GM11168 (cell line): ENCODE data around the gene SEMA5A.

Source experiments
- in situ Hi-C: fragments of 300-500 bp; cut with MboI; formaldehyde crosslinking; loops from one replicate; pipeline ENCODE4 v1.12.0; 2022; ENCODE audit warnings: low sequenced_read_pairs; ENCODE audit not compliant: unreplicated experiment

SEMA5A gene

DNA sequence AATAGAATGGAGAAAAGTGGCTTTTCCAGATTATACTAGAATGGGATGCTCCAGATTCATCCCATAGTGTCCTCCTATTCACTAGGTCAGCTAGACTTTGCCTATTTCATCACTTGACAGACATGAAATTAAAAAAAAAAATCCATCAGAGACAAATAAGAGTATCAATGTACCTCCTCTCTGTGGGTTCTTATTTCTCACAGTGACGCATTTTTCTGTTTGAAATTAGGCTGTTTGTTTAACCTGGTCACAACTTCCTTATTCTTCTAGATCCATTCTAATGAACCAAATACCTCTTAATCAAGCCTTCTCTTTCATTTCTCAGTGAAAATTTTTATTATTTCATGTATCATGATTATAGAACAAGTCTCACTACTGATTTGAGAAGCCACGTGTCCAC lies 305.4 kb downstream of the SEMA5A start:
- in situ Hi-C loops = no loop called here

DNA sequence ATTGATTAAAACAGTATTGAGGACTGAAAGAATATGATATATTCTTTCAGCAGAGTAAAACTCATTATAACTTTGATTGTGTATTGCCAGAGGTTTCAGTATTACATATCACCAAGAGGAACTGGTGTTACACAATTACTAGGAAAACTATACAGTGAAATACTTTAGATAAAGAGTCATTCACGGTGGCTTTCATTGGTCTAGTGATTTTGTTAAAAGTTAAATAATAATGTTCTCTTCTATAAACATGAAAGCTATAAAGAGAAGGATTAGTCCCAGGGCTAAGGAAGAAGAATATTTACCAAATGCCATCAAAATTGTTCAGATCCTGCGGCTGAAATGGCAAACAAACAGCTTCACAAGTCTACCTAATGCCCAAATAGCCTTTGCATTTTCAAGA lies 306.2 kb downstream of the SEMA5A start:
- in situ Hi-C loops = no loop called here

DNA sequence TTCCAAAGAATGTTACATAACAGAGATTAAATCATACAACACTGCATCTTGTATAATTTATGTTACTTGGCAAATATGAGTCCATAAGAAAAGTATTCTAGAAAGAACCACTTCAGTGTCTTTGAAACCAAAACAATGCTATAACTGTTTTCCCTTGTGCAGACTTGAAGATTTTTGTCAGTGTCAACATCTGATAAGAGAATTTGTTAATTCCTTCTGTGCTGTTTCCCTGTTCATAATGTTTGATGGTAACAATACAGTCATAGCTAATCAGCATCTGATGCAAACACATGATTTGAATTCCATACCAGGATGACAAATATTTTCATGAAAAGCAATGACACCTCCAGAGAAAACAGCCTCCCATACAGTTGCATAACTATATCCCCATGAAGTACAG lies 306.8 kb downstream of the SEMA5A start:
- in situ Hi-C loops = no loop called here

DNA sequence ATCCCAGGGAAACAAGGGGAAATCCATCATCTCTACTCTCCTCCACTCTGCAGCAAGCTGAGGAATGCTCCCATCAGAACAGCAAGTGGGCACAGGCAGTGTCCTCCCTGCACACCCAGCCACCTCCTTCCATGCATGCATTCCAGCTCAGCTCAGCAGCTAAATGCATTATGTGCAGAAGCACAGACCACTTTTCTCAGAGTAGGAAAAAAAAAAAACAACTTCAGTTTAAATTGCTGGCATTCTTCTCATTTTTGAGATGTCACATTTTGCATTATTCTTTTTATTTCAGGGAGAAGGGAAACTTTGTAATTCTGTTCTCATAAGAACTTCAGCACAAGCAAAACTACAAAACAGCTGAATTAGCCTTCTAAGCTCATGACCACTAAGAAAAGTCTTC lies 312.2 kb downstream of the SEMA5A start:
- in situ Hi-C loops = no loop called here

DNA sequence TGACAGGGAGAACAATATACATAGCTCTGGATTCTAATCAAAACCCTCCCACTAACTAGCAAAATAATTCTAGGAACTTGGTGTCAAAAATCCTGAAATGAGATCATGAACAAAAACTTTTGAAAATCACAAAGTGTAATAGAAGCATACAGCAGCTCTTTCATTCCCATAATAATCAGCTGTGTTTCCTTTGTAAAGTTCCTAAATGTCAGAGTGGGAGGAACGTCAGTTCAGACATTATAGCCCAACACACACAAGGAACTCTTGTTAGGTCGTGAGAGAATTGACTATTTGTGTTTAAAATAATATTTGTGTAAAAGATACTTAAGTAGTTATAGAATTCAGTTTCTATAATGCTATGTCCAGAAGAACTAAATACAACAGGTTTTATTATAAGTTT lies 312.8 kb downstream of the SEMA5A start:
- in situ Hi-C loops = no loop called here

DNA sequence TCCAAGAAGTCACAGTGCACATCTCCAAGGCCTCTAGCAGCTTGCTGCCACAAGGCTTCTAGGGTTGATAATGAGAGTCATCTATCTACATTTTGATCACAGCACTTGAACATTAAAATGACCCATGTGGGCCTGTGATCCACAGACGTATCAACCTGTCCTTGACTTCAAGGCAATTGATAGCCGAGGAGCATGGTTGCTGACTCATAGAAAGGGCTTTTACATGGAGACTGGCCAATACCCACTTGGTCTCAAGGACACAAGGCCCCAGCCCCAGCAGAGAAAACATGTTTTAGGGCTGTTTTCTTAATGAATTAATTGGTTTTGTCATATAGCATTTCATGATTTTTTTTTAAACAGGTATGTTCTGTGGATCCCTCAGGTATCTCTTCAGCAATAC lies 314.0 kb downstream of the SEMA5A start:
- in situ Hi-C loops = no loop called here

DNA sequence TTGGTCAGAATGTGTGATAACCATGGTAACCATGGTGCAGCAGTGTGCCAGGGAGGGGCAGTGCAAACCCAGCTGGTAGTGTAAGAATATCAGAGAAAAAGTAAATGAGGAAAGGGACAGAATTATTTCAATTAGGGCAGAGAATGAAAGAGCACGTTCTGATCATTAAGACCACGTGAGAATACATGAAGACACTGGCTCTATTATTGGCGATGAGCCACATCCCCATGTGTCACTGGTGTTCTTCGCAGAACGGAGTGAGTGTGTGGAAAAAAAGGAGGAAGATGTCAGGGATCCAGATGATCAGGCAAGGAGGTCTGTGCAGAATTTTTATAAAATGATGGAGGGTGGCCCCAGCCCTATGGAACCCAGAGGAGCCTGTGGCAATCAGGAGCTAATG lies 315.5 kb downstream of the SEMA5A start:
- in situ Hi-C loops = no loop called here

DNA sequence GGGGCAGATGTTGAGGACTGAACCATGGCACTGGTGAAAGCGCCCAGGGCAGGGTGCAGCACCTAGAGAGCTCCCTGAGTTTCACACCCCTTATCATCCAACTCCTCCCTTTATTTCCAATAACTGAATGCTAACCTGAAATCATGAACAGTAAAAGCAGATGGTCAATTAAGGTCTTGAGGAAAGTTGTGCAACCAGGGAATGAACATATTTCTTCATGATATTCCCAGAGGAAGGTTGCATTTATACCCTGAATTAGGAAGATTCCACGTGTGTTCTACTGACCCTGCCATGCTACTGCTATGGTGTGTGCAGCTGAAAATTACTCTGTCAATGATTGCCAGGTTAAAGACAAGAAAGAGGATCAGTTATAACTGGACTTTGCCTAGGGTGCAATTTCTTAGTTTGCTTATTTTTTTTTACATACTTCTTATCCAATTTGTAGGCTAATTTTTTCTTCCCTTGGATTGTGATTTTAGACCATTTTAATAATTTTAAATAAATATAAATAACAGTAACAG lies 319.8 kb downstream of the SEMA5A start:
- in situ Hi-C loops = no loop called here

DNA sequence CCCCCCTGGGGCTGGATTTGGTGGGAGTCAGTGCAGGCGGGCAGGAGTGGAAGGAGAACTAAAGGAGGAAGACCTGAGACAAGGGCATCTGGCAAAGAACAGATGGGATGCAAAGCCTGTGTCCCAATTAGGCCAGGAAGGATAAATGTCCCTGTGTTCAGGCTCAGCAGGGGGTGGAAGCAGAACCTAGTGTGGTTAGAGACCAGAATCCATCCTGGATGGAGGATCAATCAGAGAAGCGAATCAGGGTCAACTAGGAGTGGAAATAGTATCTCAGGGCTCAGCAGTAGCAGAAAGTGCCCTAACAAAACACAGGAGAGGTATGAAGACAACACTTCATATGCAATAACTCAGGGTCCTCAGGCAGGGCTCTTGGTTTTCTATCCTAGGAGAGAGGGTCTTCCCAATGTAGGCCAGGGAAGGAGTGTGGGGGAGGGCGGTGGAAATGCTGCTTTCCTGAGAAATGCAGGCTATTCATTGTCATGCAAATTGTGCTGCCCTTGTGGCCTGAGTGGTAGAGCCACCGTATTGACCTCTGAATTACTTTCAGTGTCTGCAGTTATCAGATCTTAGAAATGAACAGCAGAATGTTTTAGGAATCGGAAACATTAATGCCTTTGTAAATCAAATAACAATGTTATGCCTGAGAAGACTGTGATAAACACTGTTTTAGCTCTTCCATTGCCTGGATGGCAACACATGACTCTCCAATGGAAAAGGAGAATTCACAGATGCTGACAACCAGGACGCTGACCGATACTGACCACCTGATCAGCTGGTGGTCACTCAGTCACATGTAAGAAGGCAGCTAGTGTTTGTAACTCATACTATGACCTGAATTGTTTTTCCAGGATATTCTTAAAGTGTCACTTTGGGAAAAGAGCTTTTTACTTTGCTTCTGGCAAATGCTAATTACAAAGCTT lies 323.6 kb downstream of the SEMA5A start:
- in situ Hi-C loops = loop anchor here (25.0 kb wide), 1 partner anchor 1285 kb away; no protein-coding TSS in a partner anchor

DNA sequence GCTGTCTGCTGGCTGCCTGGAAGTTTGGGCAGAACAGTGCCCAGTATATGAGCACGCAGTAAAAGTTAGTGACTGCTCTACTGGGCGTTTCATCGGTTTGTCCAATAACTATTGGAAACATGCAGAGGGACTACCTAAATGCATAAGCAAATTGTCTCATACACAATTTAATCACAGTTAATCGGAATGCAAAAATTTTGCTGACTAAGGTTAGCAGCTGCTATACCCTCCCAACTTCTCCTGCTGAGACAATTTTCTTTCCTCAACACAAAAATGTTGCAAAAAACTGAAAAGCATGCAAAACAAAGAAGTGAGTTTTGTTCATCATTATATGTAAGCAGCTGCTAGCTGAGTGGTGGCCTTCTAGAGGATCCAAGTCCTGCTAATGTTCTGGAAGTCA lies 327.5 kb downstream of the SEMA5A start:
- in situ Hi-C loops = loop anchor here (25.0 kb wide), 1 partner anchor 1281 kb away; no protein-coding TSS in a partner anchor

DNA sequence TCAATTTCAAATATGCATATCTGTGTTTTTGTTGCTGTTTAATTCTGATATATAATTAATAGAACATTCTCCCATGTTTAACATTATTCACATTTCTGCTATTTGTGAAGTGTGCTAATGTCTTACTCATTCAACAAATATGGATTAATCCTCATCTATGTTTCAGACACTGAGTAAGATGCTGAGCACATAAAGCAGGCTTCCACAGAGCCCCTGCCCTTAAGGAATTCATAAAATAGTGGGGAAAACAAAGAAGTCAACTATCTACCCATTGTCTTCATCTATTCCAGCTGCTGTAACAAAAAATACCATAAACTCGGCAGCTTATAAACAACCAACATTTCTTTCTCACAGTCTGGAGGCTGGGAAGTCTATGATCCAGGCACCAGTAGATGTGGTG lies 333.3 kb downstream of the SEMA5A start:
- in situ Hi-C loops = loop anchor here (25.0 kb wide), 1 partner anchor 1275 kb away; no protein-coding TSS in a partner anchor

DNA sequence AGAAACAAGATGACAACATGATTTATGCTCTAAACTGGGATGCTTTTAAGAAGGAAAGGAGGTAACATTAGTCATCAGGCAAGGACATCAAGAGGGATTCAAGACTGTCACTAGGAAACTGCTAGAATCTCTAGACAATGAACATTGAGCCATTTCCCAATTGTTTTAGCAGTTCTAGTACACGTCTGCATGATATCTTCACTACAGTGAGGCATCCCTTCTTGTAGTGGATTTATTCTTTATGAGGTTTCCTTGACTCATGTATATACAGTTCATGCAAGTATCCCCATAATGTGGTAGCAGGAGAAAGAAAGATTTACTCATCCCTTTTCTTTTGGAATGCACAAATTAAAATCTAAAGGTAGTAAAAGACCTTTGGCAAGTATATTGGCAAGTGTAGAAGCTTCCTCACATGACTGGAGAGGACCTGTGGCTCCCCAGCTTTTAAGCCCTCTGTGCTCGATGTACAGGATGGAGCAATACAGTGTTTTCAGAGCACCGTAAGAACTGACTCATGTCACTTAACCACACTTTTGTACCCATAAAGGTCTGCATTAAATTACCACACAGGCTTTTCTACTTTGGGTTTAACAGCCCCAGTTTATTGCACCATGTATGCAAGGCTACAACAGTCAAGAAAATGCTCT lies 335.9 kb downstream of the SEMA5A start:
- in situ Hi-C loops = loop anchor here (25.0 kb wide), 1 partner anchor 1273 kb away; no protein-coding TSS in a partner anchor

DNA sequence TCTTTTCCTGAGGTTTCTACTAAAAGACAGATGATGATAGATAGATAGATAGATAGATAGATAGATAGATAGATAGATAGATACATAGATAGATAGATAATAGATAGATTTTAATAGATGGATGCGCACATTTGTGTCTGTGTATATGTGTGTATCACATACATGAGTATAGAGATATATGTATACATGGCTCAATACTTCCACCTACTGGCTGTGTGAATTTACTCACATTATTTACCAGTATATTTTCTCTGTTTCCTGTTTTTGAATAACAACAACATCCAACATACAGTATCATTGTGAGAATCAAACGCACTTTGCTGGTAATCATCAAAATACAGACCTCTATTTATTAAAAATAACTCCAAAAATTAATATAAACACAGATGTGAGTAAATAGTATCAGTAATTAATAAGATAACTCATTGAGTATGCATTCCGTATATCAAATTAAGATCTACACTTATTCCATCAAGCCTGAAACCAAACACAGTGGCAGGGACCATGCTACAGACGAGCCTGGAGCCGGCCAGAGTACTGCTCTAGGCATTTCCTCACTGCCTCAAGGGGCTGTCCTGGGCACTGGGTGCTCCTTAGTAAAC lies 338.0 kb downstream of the SEMA5A start:
- in situ Hi-C loops = loop anchor here (25.0 kb wide), 1 partner anchor 1271 kb away; no protein-coding TSS in a partner anchor

DNA sequence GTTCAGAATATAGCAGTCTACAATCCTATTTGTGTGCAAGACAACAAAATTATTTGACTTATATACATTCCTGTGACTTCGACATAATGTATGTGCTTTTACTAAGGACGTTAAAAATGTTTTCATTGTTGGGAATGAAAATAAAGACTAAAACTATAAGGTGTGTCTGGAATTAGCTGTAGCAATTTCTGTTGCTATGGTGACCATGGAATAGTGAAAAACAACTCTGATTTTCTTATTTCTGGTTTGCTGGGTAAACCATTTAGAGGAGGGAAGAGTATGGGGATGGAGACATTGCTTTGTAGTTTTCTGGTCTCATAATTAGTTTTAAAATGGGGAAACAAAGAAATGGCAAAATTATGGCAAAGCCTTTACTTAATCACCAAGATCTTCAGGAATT lies 343.2 kb downstream of the SEMA5A start:
- in situ Hi-C loops = loop anchor here (25.0 kb wide), 1 partner anchor 1265 kb away; no protein-coding TSS in a partner anchor

DNA sequence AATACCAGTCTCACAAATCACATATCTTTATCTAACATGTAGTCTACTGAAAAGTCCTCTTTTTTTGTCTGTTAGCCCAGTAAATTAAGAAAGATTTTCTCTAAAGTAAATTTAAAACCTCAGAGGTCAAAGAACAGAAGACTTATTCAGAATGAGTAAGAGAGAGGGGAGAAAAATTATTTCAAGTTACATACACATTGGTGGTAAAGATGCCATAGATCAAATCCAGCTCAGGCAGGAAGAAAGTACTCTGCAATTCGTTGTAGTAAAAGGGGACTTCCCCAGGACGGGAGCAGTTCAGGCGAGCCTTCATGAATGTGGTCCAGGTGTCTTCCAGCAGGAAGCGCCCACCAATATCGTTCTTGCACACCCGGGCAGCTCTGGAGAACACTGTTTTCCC lies 344.1 kb downstream of the SEMA5A start:
- in situ Hi-C loops = loop anchor here (25.0 kb wide), 1 partner anchor 1264 kb away; no protein-coding TSS in a partner anchor

DNA sequence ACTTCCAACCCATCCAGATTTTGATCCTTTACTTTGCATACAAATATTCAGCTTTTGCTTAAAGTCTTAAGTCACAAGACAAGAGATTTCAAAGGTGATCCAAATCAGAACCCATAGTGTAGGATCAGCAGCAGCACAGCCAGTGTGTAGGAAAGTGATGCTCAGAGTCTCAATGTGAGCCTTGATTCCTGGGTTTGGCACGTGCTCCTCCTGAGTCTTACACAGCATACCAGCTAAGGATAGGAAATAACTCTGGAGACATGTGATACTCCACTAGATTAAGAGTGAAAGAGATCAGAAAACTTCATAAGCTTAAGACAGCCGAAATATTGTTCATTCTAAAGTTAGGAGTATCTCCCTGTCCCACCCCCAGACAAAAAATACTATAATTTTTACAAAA lies 344.9 kb downstream of the SEMA5A start:
- in situ Hi-C loops = loop anchor here (25.0 kb wide), 1 partner anchor 1264 kb away; no protein-coding TSS in a partner anchor

DNA sequence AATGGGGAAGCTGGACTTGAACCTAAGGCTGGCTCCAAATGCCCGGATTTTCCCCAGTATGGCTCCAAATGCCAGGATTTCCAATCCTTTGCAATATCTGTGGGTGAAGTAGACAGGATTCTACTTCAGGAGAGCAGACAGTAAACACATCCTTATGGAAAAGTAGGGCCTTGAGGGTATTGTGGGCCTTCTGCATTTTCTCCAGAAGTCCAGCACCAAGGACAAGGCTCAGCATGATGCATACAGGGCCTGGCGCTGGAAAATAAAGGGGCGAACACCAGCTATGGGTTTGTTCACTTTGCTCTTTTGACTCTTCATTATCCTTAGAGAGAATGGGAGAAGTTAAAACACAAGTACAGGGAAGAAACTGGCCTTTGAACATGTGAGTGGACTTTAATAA lies 347.5 kb downstream of the SEMA5A start:
- in situ Hi-C loops = no loop called here

DNA sequence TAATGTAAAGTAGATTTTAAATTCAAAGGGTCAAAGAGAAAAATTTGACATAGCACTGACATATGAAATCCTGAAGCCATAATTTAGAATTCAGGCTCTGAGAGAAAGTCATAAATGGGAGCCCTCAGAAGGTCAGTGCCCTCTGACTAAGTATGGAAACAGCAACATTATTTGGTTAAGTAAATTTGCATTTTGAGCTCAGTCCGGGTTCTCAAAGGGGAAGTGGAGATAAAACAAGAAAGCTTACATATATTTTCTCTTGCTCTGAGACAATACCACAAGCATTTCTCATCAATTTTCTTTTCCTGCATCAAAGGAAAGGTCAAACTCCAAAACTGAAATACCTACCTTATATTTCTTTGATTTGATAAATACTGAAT lies 348.0 kb downstream of the SEMA5A start:
- in situ Hi-C loops = no loop called here

DNA sequence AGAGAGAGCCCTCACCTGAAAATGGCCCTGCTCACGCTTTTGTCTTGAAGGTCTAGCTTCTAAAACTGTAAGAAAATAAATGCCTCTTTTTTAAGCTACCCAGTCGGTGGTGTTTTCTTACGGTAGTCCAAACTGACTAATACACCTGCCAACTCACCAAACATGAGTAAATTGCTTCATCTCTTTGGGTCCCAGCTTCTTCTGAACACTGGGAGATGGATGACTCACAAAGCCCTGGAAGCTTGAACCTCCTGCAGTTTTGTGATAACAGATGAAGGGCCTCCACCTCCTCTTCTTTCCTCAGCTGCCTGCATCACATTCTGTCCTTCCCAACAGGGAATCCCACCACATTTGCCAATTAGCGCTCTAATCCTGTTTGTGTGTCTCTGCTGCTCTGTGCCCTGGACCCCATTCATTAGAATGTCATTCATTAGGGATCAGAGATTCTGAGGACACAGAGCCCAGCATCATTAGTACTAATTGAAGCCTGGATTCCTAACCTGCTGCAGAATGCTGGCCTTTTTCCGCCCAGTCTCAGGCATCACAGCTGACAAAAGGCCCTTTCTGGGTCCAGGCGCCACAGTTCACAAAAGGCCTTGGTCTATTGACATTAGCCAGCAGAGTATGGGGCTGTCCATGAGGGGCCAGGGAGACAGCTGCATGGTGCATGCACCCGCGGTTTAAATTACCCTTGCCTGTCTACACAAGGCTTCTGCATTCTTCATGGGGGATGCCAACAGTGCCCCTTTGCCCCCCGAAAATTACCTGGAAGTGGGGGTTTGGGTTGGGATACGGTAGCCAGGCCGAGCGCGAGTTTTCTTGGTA lies 349.3 kb downstream of the SEMA5A start:
- in situ Hi-C loops = no loop called here

DNA sequence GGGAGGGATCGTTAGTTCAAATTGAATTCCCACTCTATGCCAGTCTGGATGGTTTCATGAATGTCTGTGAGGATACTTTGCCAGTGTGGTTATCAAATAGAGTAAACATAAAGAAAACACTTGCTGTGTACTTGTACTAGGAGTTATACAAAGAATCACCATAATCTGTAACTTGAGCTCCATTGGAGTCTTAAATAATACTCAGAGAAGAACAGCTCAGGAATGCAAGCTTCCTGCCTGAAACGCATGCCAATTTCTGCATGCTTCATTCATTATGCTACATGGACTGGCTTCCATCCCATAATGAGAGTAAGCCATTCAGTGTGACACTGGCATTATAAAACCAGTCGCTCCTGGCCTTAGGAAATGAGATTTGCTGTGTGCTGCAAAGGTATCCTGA lies 351.4 kb downstream of the SEMA5A start:
- in situ Hi-C loops = no loop called here
